HG03378 (cell line): ENCODE results near the gene TULP1.

Source experiments
- ATAC-seq: cut with Tn5 transposase; IDR thresholded peaks from one replicate; pipeline ENCODE4 v1.9.1; 2021; ENCODE audit warnings: mild to moderate bottlenecking, moderate library complexity; ENCODE audit not compliant: unreplicated experiment

The TULP1 gene

DNA sequence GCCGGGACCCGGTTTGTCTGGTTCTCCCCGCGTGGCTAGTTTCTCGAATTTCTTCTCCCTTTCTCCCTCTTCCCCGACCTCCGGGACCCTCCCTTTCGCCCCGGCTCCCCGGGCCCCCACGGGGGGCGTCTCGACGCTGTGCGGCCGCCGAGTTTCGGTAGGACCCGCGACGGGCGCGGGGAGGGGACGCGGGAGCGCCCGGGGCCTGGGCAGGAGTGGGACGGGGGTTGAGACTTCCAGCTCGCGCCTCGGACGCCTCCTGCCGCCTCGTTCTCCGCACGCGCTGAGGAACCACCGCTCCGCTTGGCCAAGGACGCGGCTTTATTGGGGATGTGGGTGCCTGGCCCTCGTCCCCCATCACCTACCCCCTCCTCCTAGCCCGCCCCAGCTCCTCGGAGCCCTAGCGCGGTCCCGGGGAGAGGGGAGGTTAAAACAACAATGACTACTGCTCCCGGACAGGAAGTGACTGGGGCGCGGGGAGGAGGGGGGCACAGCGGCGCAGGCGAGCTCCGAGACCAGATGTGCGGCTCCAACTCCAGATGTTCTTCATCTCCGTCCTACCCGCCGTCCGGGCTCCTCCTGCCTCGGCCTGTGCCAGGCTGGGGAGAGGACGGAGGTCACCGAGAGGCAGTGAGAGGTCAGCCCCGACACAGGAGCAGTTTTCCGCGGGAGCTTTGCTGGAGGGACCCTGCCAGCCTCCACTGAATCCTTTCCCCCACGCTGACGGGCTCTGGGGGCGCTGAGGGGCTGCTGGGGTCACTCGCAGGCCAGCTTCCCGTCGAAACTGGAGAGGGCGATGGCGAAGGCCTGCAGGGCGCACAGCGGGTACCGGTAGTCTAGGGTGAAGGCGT lies 14.9 kb downstream of the TULP1 start:
- no peak for ATAC-seq

DNA sequence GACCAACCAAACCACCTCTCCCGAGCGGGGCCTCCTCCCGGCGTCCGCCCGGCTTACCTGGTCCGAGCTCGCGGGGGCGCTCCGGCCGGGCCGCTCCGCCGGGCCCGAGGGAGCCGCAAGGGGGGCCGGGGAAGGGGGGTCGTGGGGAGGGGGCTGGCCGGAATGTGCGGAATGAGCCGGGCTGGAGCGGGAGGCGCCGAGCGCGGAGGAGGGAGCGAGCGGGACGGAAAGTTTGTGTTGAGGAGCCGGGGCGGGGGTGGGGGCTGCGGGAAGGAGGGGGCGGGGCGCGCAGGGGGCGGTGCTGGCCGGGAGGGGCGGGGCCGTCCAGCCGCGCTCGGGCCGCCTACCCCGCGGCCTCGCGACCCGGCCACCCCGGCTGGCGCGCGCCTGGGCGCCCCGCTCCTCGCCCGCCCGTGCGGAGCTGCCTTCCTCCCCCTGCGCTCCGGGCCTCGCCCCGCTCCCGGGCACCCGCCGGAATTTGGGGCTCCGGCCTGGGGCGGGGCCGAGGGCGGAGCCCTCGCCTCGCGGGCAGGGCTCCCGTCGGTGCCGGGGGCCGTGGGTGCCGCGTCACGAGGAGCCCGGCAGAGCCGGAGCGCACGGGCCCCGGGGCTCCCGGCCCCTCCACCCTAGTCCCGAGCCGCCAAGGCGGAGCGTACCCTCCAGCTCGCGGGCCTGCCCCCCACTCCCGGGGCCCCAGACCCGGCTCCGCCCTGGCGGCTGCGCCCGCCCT lies 15.7 kb downstream of the TULP1 start, which contains the start of gene TEAD3:
TSS of gene TEAD3 (minus strand) at position 239 of the 730 bp plus-strand sequence.
- no peak for ATAC-seq

GRCh38 chr6:35496036-35496840 lies 16.5 kb downstream of the TULP1 start:
- ATAC-seq, result no peak

GRCh38 chr6:35495258-35496035 lies 17.2 kb downstream of the TULP1 start:
- no peak for ATAC-seq

- ATAC-seq, result no peak
Measured at GRCh38 chr6:35494161-35494563, 18.5 kb downstream of the TULP1 start.

DNA sequence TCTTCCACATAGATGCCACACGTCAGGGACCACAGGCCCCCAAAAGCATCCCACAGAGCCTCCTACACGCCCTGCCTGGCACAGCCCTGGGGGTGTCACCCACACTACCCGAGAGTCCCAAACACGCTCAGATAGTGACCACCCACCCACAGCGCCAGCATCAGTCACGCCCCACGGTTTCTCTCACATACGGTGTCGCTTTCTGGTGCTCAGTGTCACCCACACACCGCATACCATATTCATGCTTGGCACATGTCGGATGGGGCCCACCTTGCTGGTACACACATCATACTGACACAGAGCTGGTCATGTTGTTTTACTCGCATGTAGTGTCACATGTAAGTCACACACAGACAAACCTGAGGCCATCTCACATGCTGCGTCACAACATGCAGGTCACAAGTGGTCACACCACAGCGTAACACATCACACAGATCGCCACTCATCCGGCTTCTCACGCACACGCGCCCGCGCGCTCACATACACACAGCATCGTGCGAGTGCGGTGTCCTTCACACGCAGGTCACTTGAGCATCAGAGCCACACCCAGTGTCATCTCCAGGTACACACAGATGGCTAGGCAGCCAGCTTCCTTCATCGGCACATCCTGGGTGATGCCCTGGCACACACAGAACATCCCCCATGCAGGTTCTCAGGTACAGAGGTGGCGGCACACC lies 19.3 kb downstream of the TULP1 start:
- ATAC-seq, result no peak

- ATAC-seq, result no peak
Measured at GRCh38 chr6:35492974-35493284, 19.8 kb downstream of the TULP1 start.

GRCh38 chr6:35492258-35492973 lies 20.3 kb downstream of the TULP1 start:
- no peak for ATAC-seq

GRCh38 chr6:35491558-35492257 lies 21.0 kb downstream of the TULP1 start:
- ATAC-seq, result no peak

DNA sequence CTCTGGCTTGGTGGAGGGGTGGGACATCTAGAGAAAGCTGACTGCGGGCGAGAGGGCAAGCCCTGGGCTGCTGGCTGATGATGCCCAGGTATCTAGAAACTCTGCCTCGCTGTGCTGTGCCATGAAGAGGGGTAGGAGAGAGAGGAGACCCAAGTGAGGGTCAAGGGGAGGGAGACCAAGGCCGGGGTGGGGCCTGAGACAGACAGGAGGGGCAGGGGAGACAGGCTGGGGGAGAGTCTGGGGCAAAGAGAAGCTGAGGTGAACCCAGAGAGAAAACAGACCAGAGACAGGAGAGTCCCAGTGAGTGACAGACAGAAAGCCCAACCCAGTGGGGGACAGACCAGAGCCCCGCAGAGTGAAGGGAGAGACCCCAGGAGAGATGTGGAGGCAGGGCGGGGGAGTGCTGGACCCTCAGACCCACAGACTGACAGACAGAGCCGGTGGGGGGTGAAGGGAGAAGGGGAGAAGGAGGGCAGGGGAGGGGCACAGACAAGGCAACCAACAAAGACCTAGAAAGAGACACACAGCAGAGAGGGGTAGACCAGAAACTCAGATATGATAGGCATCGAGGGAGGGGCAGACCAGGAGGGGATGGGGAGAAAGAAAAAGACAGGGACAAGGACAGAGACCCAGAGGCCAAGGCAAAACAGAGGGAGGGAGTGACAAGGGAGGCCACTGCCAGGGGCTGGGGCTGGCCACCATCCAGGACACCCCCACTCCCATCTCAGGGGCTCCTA lies 21.7 kb downstream of the TULP1 start:
- ATAC-seq, result no peak

- ATAC-seq, result no peak
Measured at GRCh38 chr6:35489995-35490791, 22.5 kb downstream of the TULP1 start.

- ATAC-seq, result no peak
Measured at GRCh38 chr6:35489066-35489465, 23.6 kb downstream of the TULP1 start.

- no peak for ATAC-seq
Measured at GRCh38 chr6:35488517-35488862, 24.2 kb downstream of the TULP1 start.

- no peak for ATAC-seq
Measured at GRCh38 chr6:35487658-35488516, 24.8 kb downstream of the TULP1 start.

DNA sequence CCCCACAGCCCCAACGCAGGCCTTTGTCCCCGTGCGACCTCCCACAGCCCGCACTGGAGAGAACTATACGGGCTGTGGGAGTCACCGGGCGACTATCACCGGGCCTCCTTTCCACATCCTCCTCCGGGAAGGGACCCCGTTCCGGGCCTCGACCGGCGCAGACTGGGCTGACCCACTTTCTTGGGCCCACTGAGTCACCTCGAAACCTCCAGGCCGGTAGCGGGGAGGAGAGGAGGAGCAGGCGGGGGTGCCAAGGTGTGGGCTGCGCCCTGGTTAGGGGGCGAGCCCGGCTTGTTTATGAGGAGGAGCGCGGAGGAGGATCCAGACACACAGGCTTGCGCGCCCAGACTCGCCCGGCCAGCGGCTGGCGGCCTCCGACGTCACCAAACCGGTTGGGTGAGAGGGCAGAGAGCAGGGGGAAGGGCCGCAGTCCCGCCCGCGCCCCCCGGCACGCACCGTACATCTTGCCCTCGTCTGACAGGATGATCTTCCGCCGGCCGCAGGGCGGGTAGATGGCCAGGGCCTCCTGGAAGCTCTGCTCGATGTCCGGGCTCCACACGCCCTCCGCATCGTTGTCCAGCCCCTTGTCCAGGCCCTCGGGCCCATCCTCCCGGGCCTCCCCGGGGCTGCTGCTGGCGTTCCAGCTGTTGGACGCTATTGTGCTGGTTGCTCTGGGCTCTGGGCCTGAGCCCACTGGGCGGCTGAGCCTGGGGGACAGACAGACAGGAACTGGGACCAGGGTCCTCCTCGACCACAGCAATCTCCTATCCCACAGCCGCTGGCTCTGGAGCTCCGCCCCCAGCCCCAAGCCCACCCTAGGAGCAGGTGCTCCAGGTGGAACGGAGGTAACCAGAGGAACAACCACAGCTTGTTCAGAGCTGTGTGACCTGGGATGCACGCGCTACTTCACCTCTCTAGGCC lies 26.4 kb downstream of the TULP1 start:
- ATAC-seq, result no peak
